Panc1 (cell line): ENCODE measurements around the gene TANGO6. TPM values are rescaled to one million over a fixed set of nuclear protein-coding genes. Genes with fewer than 3 reads are reported as not detected.

Experiments
- ATAC-seq: fragments of 200-7000 bp; cut with Tn5 transposase; 2 replicates; pipeline ENCODE4 v1.9.1; 2020; ENCODE audit warnings: mild to moderate bottlenecking, moderate library complexity
- BruUV-seq: library from RNA; stranded (reverse); fragments of 400-500 nt; replicated peaks from 2 replicates; lab custom pipeline; 2021; lab: Mats Ljungman, UMichigan
- CTCF ChIA-PET: fragments of 300-600 bp; sonication (Branson Sonifier 250); formaldehyde crosslinking; loops from one replicate; lab custom pipeline; 2022; ENCODE audit warnings: antibody characterized with exemption; lab: Charles Lee
- POLR2A ChIA-PET: fragments of 300-600 bp; sonication (Branson Sonifier 250); formaldehyde crosslinking; loops from one replicate; lab custom pipeline; 2022; ENCODE audit warnings: antibody characterized with exemption; lab: Charles Lee
- DNase-seq: peaks from one replicate; pipeline ENCODE4 v3.0.0-alpha.2; 2010; ENCODE audit warnings: low read depth, low spot score
- H3K27ac ChIP-seq: 2 replicates; pipeline ENCODE4 v1.5.1; 2011; ENCODE audit warnings: mild to moderate bottlenecking, low read length, inconsistent platforms
- H3K27me3 ChIP-seq: fragments of 200-500 bp; sonication (Bioruptor generic); 2 replicates; pipeline ENCODE4 v1.6.0; 2014; ENCODE audit warnings: low read length, inconsistent platforms; ENCODE audit not compliant: control insufficient read depth, insufficient read depth
- H3K36me3 ChIP-seq: fragments of 200-500 bp; sonication (Bioruptor generic); 2 replicates; pipeline ENCODE4 v1.5.1; 2014; ENCODE audit warnings: inconsistent platforms, mild to moderate bottlenecking, low read length, moderate library complexity; ENCODE audit not compliant: control insufficient read depth, insufficient read depth
- H3K4me1 ChIP-seq: 2 replicates; pipeline ENCODE4 v1.5.1; 2011; ENCODE audit warnings: inconsistent platforms, mild to moderate bottlenecking, low read length, moderate library complexity; ENCODE audit not compliant: control insufficient read depth, insufficient read depth
- H3K4me3 ChIP-seq, 2 experiments: 2 replicates each; pipeline ENCODE4 v1.5.1; 2011 to 2012; ENCODE audit warnings: low read depth in 2 of 2, low read length in 2 of 2, mild to moderate bottlenecking in 2 of 2, inconsistent platforms in 1 of 2, moderate library complexity in 1 of 2
- H3K9me3 ChIP-seq: fragments of 200-500 bp; sonication (Bioruptor generic); 2 replicates; pipeline ENCODE4 v1.5.1; 2014; ENCODE audit warnings: low read depth, mild to moderate bottlenecking, inconsistent platforms, low read length, moderate library complexity; ENCODE audit not compliant: control insufficient read depth, insufficient read depth
- CTCF ChIP-seq: fragments of 450-650 bp; IDR thresholded peaks from 2 replicates; pipeline ENCODE4 v1.5.1; 2017; ENCODE audit warnings: mild to moderate bottlenecking
- POLR2AphosphoS5 ChIP-seq: IDR thresholded peaks from 2 replicates; pipeline ENCODE4 v1.6.1; 2012; ENCODE audit warnings: mild to moderate bottlenecking, low read depth, low read length, moderate library complexity
- REST ChIP-seq, 2 experiments: IDR thresholded peaks; 2 replicates each; pipeline ENCODE4 v1.6.1; 2011 to 2012; ENCODE audit warnings: low read depth in 2 of 2, control low read depth in 1 of 2, low read length in 1 of 2, mild to moderate bottlenecking in 1 of 2, moderate library complexity in 1 of 2; ENCODE audit not compliant: insufficient read depth in 1 of 2
- SIN3A ChIP-seq: IDR thresholded peaks from 2 replicates; pipeline ENCODE4 v1.6.1; 2012; ENCODE audit warnings: low read depth, mild to moderate bottlenecking, low read length, moderate library complexity, borderline replicate concordance; ENCODE audit not compliant: insufficient read depth
- TCF7L2 ChIP-seq: IDR thresholded peaks from 2 replicates; pipeline ENCODE4 v1.6.1; 2011; ENCODE audit warnings: mild to moderate bottlenecking, low read depth, low read length, inconsistent platforms
- in situ Hi-C: cut with HindIII; loops from 2 replicates; pipeline ENCODE4 v1.10.0; 2016; ENCODE audit warnings: low sequenced_read_pairs, low pct_unique_long_range_greater_than_20kb
- intact Hi-C: fragments of 100-400 bp; cut with micrococcal nuclease; formaldehyde crosslinking; loops from one replicate; pipeline ENCODE4 v1.10.0; 2022; ENCODE audit not compliant: unreplicated experiment
- total RNA-seq: library from RNA; stranded (reverse); gene quantifications from one replicate; pipeline ENCODE4 v1.2.1, GENCODE V29; 2021; ENCODE audit not compliant: unreplicated experiment

The TANGO6 gene
- total RNA-seq, 1 experiment from 2014 or later, result 11.0 TPM

GRCh38 chr16:68866933-68867332, 23.6 kb downstream of the TANGO6 start:
- H3K27me3 ChIP-seq, result no peaks in the 10 kb centered on the region
- no peaks in the 10 kb centered on the region for H3K4me1 ChIP-seq
- no peak overlapping the region for H3K4me3 ChIP-seq
- ChIA-PET POLR2A (interaction anchor here (0.6 kb wide), 1 partner anchor 447 kb away, joined by 9 read pairs; no protein-coding TSS in a partner anchor), CTCF (no interaction called here)
- no peak for ATAC-seq
- no peaks in the 10 kb centered on the region for H3K36me3 ChIP-seq
- no peaks in the 10 kb centered on the region for H3K9me3 ChIP-seq
- intact Hi-C loops, result no loop called here
- TF ChIP-seq SIN3A (no peak), REST (IDR thresholded peaks at IDR 0.05; ENCODE audit: insufficient read depth in 1 of 2, low read depth in 2 of 2, low read length in 1 of 2) (no peak), TCF7L2 (no peak), POLR2AphosphoS5 (no peak), CTCF (no peak)
- no TSS peak for BruUV-seq
- in situ Hi-C loops, result no loop called here
- no peak overlapping the region for H3K27ac ChIP-seq
- DNase-seq, result no peak

GRCh38 chr16:68869492-68870088, 26.3 kb downstream of the TANGO6 start:
- in situ Hi-C loops, result no loop called here
- Histone ChIP-seq H3K36me3 (no peaks in the 10 kb centered on the region), H3K4me3 (no peak overlapping the region), H3K9me3 (no peaks in the 10 kb centered on the region), H3K4me1 (no peaks in the 10 kb centered on the region), H3K27ac (no peak overlapping the region), H3K27me3 (no peaks in the 10 kb centered on the region)
- BruUV-seq, result no TSS peak
- ATAC-seq, result no peak
- no peak for DNase-seq
- CTCF ChIA-PET, result no interaction called here
- POLR2A ChIA-PET, result no interaction called here
- intact Hi-C loops, result no loop called here
- TF ChIP-seq POLR2AphosphoS5 (no peak), SIN3A (no peak), TCF7L2 (no peak)
